Bronchial epithelial cell (primary cell): ENCODE measurements around the gene TSTD2. TPM values are rescaled to one million over a fixed set of nuclear protein-coding genes. Genes with fewer than 3 reads are reported as not detected.
"Not testable (repeated sequence)": the region's sequence is repeated elsewhere in the genome, so short reads cannot be mapped to it uniquely, and the experiment has no call there.

ENCODE experiments used
- DNase-seq: peaks from one replicate; pipeline ENCODE4 v3.0.0-alpha.2; 2010; ENCODE audit warnings: low read depth
- FAIRE-seq: peaks from 2 replicates; lab custom pipeline; 2011; peaks lifted over from hg19 to GRCh38; lab: Jason Lieb, UNC
- H3K27me3 ChIP-seq: 2 replicates; pipeline ENCODE4 v1.5.1; 2011; ENCODE audit warnings: low read length; ENCODE audit not compliant: control insufficient read depth, insufficient read depth
- H3K36me3 ChIP-seq: 2 replicates; pipeline ENCODE4 v1.5.1; 2011; ENCODE audit warnings: low read length; ENCODE audit not compliant: control insufficient read depth, insufficient read depth
- H3K4me3 ChIP-seq: 2 replicates; pipeline ENCODE4 v1.5.1; 2011; ENCODE audit warnings: mild to moderate bottlenecking, low read depth, low read length, control low read depth
- total RNA-seq: library from RNA; depleted of rRNA; stranded (reverse); fragments of >200 nt; gene quantifications from 2 replicates; pipeline ENCODE4 v1.2.1, GENCODE V29; 2014
- TF ChIP-seq, protein P1 (sequence below): IDR thresholded peaks from 2 replicates; pipeline ENCODE4 v1.5.1; 2011; ENCODE audit warnings: mild to moderate bottlenecking, moderate library complexity, low read length, control low read depth, inconsistent platforms; ENCODE audit not compliant: insufficient read depth, severe bottlenecking

TSTD2 gene
- total RNA-seq, 1 donor from 2014 or later: 15.0 TPM

DNA sequence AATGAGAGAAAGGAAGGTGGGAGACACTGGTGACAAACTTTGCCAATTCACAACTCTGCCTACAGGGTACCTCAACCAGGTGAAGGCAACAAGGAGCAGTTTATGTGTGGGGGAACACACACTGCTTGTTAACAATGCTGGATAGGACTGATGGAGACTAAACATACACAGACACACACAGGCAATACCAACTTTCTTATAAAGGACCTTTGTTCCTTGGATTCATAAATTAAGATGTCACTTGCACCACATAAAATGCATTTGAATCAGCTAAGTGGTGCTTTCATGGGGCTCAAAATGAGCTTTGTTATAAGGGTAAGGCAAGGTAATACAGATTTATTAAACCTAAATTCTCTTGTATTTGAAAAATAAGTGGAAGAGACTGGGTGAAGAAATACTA lies 4.0 kb downstream of the TSTD2 start:
- no peak for DNase-seq
- H3K36me3 ChIP-seq: peaks cover 7% of the 10 kb centered on the region
- H3K4me3 ChIP-seq: no peak overlapping the region
- TF ChIP-seq, protein P1, sequence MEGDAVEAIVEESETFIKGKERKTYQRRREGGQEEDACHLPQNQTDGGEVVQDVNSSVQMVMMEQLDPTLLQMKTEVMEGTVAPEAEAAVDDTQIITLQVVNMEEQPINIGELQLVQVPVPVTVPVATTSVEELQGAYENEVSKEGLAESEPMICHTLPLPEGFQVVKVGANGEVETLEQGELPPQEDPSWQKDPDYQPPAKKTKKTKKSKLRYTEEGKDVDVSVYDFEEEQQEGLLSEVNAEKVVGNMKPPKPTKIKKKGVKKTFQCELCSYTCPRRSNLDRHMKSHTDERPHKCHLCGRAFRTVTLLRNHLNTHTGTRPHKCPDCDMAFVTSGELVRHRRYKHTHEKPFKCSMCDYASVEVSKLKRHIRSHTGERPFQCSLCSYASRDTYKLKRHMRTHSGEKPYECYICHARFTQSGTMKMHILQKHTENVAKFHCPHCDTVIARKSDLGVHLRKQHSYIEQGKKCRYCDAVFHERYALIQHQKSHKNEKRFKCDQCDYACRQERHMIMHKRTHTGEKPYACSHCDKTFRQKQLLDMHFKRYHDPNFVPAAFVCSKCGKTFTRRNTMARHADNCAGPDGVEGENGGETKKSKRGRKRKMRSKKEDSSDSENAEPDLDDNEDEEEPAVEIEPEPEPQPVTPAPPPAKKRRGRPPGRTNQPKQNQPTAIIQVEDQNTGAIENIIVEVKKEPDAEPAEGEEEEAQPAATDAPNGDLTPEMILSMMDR: no peak
- H3K27me3 ChIP-seq: no peaks in the 10 kb centered on the region
- no peak for FAIRE-seq

DNA sequence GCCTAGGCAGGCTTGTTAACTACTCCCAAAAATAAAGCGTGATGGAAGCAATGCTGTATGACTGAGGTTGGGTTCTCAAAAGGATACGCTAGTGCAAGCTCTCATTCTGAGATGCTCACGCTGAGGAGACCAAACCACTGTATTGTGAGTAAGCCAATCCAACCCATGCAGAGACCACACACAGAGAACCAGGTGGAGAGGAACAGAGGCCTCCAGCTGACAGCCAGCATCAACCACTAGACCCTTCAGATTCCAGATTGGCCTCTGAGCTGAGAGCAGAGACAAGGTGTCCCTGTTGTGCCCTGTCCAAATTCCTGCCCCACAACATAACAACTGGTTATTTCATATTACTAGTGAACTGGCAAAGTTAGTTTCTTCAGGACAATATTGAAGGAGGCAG lies 4.5 kb downstream of the TSTD2 start:
- H3K36me3 ChIP-seq: peaks cover 7% of the 10 kb centered on the region
- no peak for FAIRE-seq
- no peaks in the 10 kb centered on the region for H3K27me3 ChIP-seq
- no peak overlapping the region for H3K4me3 ChIP-seq
- DNase-seq: no peak
- TF ChIP-seq, protein P1: no peak

DNA sequence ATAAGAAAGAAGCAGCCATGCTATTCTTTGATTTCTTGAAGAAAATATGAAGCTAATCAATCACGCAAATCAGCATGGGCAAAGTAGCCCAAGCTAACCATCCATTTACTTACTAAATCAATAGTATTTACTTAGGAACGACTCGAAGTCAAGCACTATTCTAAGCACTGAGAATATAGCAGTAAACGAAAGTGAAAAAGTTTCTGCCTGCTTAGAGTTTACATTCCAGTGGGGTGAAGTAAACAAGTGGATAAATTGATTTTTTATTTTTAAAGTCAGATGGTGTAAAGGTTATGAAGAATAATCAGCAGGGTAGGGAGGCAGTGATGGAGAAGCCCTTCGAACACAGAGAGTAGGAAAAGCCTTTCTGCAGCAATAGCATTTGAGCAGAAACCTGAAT lies 5.5 kb downstream of the TSTD2 start:
- no peak for DNase-seq
- Histone ChIP-seq H3K36me3 (peaks cover 7% of the 10 kb centered on the region), H3K4me3 (no peak overlapping the region), H3K27me3 (no peaks in the 10 kb centered on the region)
- TF ChIP-seq, protein P1: no peak
- no peak for FAIRE-seq

DNA sequence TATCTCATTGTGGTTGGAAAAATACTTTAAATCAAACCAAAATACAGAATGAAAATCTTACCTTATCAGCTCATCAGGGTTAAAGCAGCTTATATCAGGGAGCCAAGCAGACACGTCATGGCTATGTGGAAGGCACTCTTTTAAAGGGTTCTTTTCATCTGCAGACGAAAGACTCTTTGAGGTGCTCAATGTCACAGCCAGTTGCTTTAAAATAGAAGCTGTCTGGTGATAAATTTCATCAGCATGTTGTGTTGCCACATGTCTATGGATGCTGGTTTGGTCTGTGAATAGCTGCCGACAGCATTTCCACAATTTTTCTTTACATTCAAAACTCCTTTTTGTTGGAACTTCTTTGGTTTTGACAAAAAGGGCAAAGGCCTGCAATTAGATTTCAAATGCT lies 7.5 kb downstream of the TSTD2 start:
- no peaks in the 10 kb centered on the region for H3K27me3 ChIP-seq
- H3K36me3 ChIP-seq: peaks cover 7% of the 10 kb centered on the region
- no peak overlapping the region for H3K4me3 ChIP-seq
- TF ChIP-seq, protein P1: no peak
- FAIRE-seq (no peak), DNase-seq (no peak)

DNA sequence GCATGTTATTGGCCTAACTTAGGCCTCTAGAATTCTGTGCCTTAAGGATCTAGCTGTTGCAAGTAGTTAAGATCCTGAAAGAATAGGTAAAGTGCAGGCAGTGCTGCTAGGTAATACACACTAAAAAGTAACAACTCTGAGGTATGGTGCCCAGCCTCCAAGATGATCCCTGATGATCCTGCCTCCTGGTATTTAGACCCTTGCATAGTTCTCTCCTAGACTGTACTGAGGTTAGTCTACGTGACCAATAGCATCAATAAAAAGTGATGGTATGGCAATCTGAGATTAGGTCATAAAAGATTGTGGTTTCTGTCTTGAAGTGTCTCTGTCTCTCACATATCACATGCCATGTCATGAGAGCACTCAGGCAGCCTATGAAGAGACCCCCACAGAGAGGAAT lies 9.2 kb downstream of the TSTD2 start:
- no peak for DNase-seq
- FAIRE-seq: no peak
- Histone ChIP-seq H3K27me3 (no peaks in the 10 kb centered on the region), H3K36me3 (peaks cover 8% of the 10 kb centered on the region), H3K4me3 (no peak overlapping the region)
- TF ChIP-seq, protein P1: no peak

DNA sequence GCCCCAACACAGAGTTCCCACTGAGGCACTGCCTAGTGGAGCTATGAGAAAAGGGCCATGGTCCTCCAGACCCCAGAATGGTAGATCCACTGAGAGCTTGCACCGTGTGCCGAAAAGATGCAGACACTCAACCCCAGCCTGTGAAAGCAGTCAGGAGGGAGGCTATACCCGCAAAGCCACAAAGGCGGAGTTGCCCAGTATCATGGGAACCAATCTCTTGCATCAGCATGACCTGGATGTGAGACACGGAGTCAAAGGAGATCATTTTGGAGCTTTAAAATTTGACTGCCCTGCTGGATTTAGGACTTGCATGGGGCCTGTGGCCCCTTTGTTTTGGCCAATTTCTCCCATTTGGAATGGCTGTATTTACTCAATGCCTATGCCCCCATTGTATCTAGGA lies 10.7 kb downstream of the TSTD2 start:
- H3K27me3 ChIP-seq, H3K4me3 ChIP-seq, DNase-seq, FAIRE-seq: not testable (repeated sequence)
- H3K36me3 ChIP-seq: peaks cover 10% of the 10 kb centered on the region

DNA sequence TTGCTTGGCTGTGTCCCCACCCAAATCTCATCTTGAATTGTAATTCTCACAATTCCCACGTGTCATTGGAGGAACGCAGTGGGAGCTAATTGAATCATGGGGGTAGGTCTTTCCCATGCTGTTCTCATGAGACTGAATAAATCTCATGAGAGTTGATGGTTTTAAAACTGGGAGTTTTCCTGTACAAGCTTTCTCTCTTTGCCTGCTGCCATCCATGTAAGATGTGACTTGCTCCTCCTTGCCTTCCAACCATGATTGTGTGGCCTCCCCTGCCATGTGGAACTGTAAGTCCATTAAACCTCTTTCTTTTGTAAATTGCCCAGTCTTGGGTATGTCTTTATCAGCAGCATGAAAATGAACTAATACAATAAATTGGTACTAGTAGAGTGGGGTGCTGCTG lies 13.1 kb downstream of the TSTD2 start:
- not testable (repeated sequence) for H3K36me3 ChIP-seq, DNase-seq, FAIRE-seq

More for the DNA sequence above, 13.1 kb downstream of the TSTD2 start:
- not testable (repeated sequence) for H3K4me3 ChIP-seq, H3K27me3 ChIP-seq
